ENCODE measurements around the gene GABBR1.

GABBR1 gene

DNA sequence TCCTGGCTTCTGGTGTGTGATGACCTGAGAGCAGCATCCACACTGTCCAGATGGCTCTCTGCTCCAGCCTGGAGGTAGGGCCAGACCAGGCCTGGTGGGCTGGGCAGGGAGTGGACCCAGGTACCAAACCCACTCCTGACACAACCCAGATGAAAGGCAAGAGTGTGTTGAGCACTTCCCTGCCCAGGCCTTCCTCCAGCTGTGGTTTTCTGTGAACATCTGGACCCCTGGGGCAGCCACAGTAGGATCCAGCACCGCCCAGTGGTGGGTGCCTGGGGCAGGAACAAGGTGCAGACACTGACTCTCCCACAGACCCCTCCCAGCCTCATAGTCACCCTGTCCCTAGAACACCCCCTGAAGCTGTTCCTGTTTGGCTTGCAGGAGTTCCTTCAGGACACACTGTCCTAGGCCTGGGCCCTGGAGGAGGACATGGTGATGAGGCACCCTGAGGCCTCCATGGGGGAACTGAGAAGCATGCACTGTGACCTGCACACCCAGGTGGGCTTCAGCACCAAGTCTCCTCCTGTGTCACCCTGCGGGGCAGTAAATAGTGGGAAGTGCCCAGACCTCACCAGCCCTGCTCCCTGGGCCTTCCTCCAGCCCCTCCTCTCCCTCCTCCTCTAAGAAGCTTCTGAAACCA is 102.2 kb downstream of the GABBR1 start:
- no peak for TF ChIP-seq CTCF (IDR thresholded peaks at IDR 0.05; ENCODE audit: poor library complexity, severe bottlenecking)

DNA sequence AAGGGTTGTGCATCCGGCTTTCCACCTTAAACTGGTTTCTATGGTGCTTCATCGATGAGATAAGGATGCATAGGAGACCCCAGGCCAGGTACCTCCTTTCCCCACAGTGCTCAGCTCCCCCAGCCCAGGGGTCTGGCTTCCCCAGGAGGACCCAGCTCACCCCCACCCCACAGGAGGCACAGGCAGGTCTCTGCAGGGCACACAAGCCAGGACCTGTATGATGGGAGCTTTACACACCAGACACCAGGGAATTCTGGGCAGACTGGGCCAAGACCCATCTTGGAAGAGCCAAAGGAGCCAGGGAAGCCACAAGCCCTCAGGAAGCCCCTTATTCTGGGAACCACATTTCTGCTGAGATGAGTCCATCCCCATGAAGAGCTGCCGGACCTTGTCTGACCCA is 103.0 kb downstream of the GABBR1 start:
- H3K4me3 ChIP-seq (ENCODE audit: severe bottlenecking): no peak overlapping the region
- no peaks in the 10 kb centered on the region for H3K36me3 ChIP-seq (ENCODE audit: low read depth)
- H3K9me3 ChIP-seq (ENCODE audit: severe bottlenecking): no peaks in the 10 kb centered on the region
- ATAC-seq (ENCODE audit: low read depth) (no peak), DNase-seq (ENCODE audit: low spot score) (no peak)
- TF ChIP-seq CTCF (IDR thresholded peaks at IDR 0.05; ENCODE audit: poor library complexity, severe bottlenecking): no peak
- H3K27ac ChIP-seq (ENCODE audit: poor library complexity, severe bottlenecking): no peak overlapping the region
- peaks cover 6% of the 10 kb centered on the region for H3K27me3 ChIP-seq (ENCODE audit: insufficient read depth, poor library complexity, severe bottlenecking)
- H3K4me1 ChIP-seq (ENCODE audit: insufficient read depth, poor library complexity, severe bottlenecking): no peaks in the 10 kb centered on the region

More for the DNA sequence above, 102.2 kb downstream of the GABBR1 start:
- ATAC-seq (ENCODE audit: low read depth) (no peak), DNase-seq (ENCODE audit: low spot score) (no peak)
- no peak overlapping the region for H3K27ac ChIP-seq (ENCODE audit: poor library complexity, severe bottlenecking)
- no peaks in the 10 kb centered on the region for H3K27me3 ChIP-seq (ENCODE audit: insufficient read depth, poor library complexity, severe bottlenecking)
- H3K4me3 ChIP-seq (ENCODE audit: severe bottlenecking): no peak overlapping the region
- no peaks in the 10 kb centered on the region for H3K9me3 ChIP-seq (ENCODE audit: severe bottlenecking)
- no peaks in the 10 kb centered on the region for H3K4me1 ChIP-seq (ENCODE audit: insufficient read depth, poor library complexity, severe bottlenecking)
- H3K36me3 ChIP-seq (ENCODE audit: low read depth): no peaks in the 10 kb centered on the region

DNA sequence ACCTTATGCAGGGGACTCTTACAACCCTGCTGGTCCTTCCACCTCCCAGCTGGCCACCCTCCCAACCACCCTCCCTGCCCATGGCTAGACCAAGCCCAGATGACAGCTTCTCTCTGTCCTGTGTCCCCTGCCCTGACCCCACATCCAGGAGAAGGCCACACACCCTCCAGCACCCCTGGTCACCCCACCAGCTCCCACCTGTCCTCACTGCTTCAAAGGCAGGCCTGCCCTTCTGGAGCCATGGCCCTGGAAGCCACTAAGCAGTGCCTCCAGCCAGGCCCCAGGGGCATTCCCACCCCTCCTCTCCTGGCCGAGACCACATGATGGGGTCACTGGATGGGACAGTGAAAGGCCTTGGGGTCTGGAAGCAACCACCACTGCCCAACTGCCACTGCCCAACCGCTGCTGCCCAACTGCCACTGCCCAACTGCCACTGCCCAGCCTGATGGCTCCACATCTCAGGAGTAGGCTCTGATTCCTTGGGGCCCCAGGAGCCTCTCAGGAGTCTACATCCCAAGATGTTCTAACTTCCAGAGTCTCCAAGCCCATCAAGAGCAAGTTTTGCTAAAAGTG is 103.9 kb downstream of the GABBR1 start:
- no peak for TF ChIP-seq CTCF (IDR thresholded peaks at IDR 0.05; ENCODE audit: poor library complexity, severe bottlenecking)
- DNase-seq (ENCODE audit: low spot score): no peak
- H3K27me3 ChIP-seq (ENCODE audit: insufficient read depth, poor library complexity, severe bottlenecking): peaks cover 13% of the 10 kb centered on the region

GRCh38 chr6:29528300-29528931 is 104.6 kb downstream of the GABBR1 start:
- no peak overlapping the region for H3K4me3 ChIP-seq (ENCODE audit: severe bottlenecking)
- H3K27ac ChIP-seq (ENCODE audit: poor library complexity, severe bottlenecking): no peak overlapping the region
- ATAC-seq (ENCODE audit: low read depth) (no peak), DNase-seq (ENCODE audit: low spot score) (no peak)
- peaks cover 13% of the 10 kb centered on the region for H3K27me3 ChIP-seq (ENCODE audit: insufficient read depth, poor library complexity, severe bottlenecking)
- no peaks in the 10 kb centered on the region for H3K36me3 ChIP-seq (ENCODE audit: low read depth)
- no peak for TF ChIP-seq CTCF (IDR thresholded peaks at IDR 0.05; ENCODE audit: poor library complexity, severe bottlenecking)
- H3K9me3 ChIP-seq (ENCODE audit: severe bottlenecking): peaks cover 4% of the 10 kb centered on the region
- no peaks in the 10 kb centered on the region for H3K4me1 ChIP-seq (ENCODE audit: insufficient read depth, poor library complexity, severe bottlenecking)

More for the DNA sequence above, 103.9 kb downstream of the GABBR1 start:
- Histone ChIP-seq H3K9me3 (ENCODE audit: severe bottlenecking) (no peaks in the 10 kb centered on the region), H3K4me3 (ENCODE audit: severe bottlenecking) (no peak overlapping the region), H3K36me3 (ENCODE audit: low read depth) (no peaks in the 10 kb centered on the region), H3K27ac (ENCODE audit: poor library complexity, severe bottlenecking) (no peak overlapping the region), H3K4me1 (ENCODE audit: insufficient read depth, poor library complexity, severe bottlenecking) (no peaks in the 10 kb centered on the region)
- no peak for ATAC-seq (ENCODE audit: low read depth)

DNA sequence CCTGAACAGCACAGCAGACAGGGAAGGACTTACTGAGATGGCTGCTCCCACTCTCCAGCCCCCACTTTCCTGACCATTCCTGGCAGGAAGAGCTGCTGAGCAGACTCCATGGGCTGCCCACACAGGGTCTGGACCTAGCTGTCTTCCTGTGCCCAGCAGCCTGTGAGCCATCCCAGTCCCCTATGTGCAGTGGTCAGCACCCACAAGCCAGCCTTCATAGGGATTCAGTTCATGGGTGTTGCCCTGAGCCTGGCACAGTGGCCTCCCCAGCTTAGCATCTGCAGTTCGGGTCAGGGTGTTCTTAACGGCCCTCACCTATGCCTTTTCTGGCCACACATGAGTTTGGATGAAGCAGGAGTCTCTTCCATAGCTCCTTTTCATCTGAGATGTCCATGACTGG is 105.4 kb downstream of the GABBR1 start:
- Histone ChIP-seq H3K4me1 (ENCODE audit: insufficient read depth, poor library complexity, severe bottlenecking) (no peaks in the 10 kb centered on the region), H3K27me3 (ENCODE audit: insufficient read depth, poor library complexity, severe bottlenecking) (peaks cover 13% of the 10 kb centered on the region), H3K36me3 (ENCODE audit: low read depth) (no peaks in the 10 kb centered on the region), H3K4me3 (ENCODE audit: severe bottlenecking) (no peak overlapping the region), H3K27ac (ENCODE audit: poor library complexity, severe bottlenecking) (no peak overlapping the region), H3K9me3 (ENCODE audit: severe bottlenecking) (peaks cover 4% of the 10 kb centered on the region)
- DNase-seq (ENCODE audit: low spot score) (no peak), ATAC-seq (ENCODE audit: low read depth) (no peak)
- no peak for TF ChIP-seq CTCF (IDR thresholded peaks at IDR 0.05; ENCODE audit: poor library complexity, severe bottlenecking)
